ENCODE data around the gene PLXNA2. TPM values are rescaled to one million over a fixed set of nuclear protein-coding genes. Genes with fewer than 3 reads are reported as not detected.

Gene PLXNA2
- total and polyA plus RNA-seq, 2 donors (not counting 1 experiment from before 2014, with no cell fraction given): 0.31 to 1.2 TPM

- Mint-ChIP-seq H3K4me3 (no peak overlapping the region), H3K27ac (no peak overlapping the region), H3K4me1 (no peaks in the 10 kb centered on the region), H3K27me3 (peaks cover 4% of the 10 kb centered on the region), H3K9me3 (ENCODE audit: insufficient read depth) (no peaks in the 10 kb centered on the region)
- WGBS (ENCODE audit: insufficient coverage): 100% methylated on average over 3 of the region's 7 CpGs
- Histone ChIP-seq H2AFZ (ENCODE audit: insufficient read depth, low read depth, low read length, poor library complexity, severe bottlenecking) (no peak overlapping the region), H3K9ac (ENCODE audit: low read length) (no peak overlapping the region), H3K4me1 (ENCODE audit: control insufficient read depth in 2 of 2, insufficient read depth in 2 of 2, low read length in 2 of 2) (no peaks in the 10 kb centered on the region), H3K36me3 (replicated peaks in 1 of 2; ENCODE audit: control extremely low read depth in 1 of 2, control insufficient read depth in 1 of 2, extremely low read depth in 1 of 2, insufficient read depth in 2 of 2, low read length in 1 of 2) (no peaks in the 10 kb centered on the region), H3K9me3 (ENCODE audit: control extremely low read depth in 1 of 3, control insufficient read depth in 2 of 3, insufficient read depth in 1 of 3, low read length in 2 of 3) (no peaks in the 10 kb centered on the region), H3K79me2 (ENCODE audit: control insufficient read depth, insufficient read depth, low read length) (no peaks in the 10 kb centered on the region), H3K4me3 (ENCODE audit: control extremely low read depth in 1 of 5, extremely low read depth in 1 of 5, insufficient read depth in 1 of 5, low read depth in 2 of 5, low read length in 4 of 5) (no peak overlapping the region), H4K20me1 (ENCODE audit: control insufficient read depth, insufficient read depth, low read length, poor library complexity, severe bottlenecking) (no peaks in the 10 kb centered on the region), H3K27ac (ENCODE audit: low read length in 2 of 2) (no peak overlapping the region), H3K4me2 (replicated peaks; ENCODE audit: low read depth, low read length, poor library complexity, severe bottlenecking) (no peak overlapping the region), H3K27me3 (replicated peaks in 1 of 4; ENCODE audit: control extremely low read depth in 1 of 4, control insufficient read depth in 3 of 4, insufficient read depth in 4 of 4, low read length in 3 of 4) (no peaks in the 10 kb centered on the region)
- intact Hi-C loops (cut with micrococcal nuclease): no loop called here
- TF ChIP-seq, protein P1, sequence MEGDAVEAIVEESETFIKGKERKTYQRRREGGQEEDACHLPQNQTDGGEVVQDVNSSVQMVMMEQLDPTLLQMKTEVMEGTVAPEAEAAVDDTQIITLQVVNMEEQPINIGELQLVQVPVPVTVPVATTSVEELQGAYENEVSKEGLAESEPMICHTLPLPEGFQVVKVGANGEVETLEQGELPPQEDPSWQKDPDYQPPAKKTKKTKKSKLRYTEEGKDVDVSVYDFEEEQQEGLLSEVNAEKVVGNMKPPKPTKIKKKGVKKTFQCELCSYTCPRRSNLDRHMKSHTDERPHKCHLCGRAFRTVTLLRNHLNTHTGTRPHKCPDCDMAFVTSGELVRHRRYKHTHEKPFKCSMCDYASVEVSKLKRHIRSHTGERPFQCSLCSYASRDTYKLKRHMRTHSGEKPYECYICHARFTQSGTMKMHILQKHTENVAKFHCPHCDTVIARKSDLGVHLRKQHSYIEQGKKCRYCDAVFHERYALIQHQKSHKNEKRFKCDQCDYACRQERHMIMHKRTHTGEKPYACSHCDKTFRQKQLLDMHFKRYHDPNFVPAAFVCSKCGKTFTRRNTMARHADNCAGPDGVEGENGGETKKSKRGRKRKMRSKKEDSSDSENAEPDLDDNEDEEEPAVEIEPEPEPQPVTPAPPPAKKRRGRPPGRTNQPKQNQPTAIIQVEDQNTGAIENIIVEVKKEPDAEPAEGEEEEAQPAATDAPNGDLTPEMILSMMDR (IDR thresholded peaks at IDR 0.05): no peak
- no peak for TF ChIP-seq EZH2 (IDR thresholded peaks at IDR 0.05; ENCODE audit: borderline replicate concordance, insufficient read depth, low read depth, low read length, poor library complexity, severe bottlenecking)
- ATAC-seq (ENCODE audit: low read depth): no peak
- POLR2A ChIA-PET: no interaction called here
- DNase-seq: no peak
- CTCF ChIA-PET: interaction anchor here (1.2 to 3.9 kb wide), 3 partner anchors 10 to 220 kb away, joined by 4 to 87 read pairs (median 4); partner anchors contain the start of gene PLXNA2
Measured at GRCh38 chr1:208025031-208025430, 219.2 kb downstream of the PLXNA2 start.

DNA sequence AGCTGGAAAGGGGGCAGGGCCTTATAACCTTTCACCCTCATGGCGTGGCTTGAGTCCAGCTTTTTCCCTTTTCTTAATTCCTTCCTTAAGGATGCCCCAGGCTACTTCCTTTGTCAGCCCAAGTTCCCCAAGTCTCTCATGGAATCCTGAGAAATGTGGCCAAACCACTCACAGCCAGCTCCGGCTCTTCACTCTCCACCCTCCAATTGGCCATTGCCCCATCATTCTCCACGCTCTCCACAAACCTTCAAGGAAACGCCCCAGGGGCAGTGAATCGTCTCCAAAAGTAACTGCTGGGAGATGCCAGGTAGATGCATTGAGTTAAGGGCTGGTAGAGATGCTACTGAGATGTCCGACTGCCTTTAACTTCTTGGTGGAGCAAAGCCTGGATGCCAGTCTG, 219.8 kb downstream of the PLXNA2 start:
- WGBS (ENCODE audit: insufficient coverage): 67% methylated on average over 3 of the region's 6 CpGs
- TF ChIP-seq, protein P1 (IDR thresholded peaks at IDR 0.05): no peak
- no peak for TF ChIP-seq EZH2 (IDR thresholded peaks at IDR 0.05; ENCODE audit: borderline replicate concordance, insufficient read depth, low read depth, low read length, poor library complexity, severe bottlenecking)
- intact Hi-C loops (cut with micrococcal nuclease): loop anchor here (5.0 kb wide), 1 partner anchor 68 kb away; no protein-coding TSS in a partner anchor
- Histone ChIP-seq H3K4me2 (replicated peaks; ENCODE audit: low read depth, low read length, poor library complexity, severe bottlenecking) (no peak overlapping the region), H3K4me3 (ENCODE audit: control extremely low read depth in 1 of 5, extremely low read depth in 1 of 5, insufficient read depth in 1 of 5, low read depth in 2 of 5, low read length in 4 of 5) (no peak overlapping the region), H3K79me2 (ENCODE audit: control insufficient read depth, insufficient read depth, low read length) (no peaks in the 10 kb centered on the region), H3K9ac (ENCODE audit: low read length) (no peak overlapping the region), H3K27ac (ENCODE audit: low read length in 2 of 2) (no peak overlapping the region), H2AFZ (ENCODE audit: insufficient read depth, low read depth, low read length, poor library complexity, severe bottlenecking) (no peak overlapping the region), H4K20me1 (ENCODE audit: control insufficient read depth, insufficient read depth, low read length, poor library complexity, severe bottlenecking) (no peaks in the 10 kb centered on the region), H3K4me1 (ENCODE audit: control insufficient read depth in 2 of 2, insufficient read depth in 2 of 2, low read length in 2 of 2) (no peaks in the 10 kb centered on the region), H3K9me3 (ENCODE audit: control extremely low read depth in 1 of 3, control insufficient read depth in 2 of 3, insufficient read depth in 1 of 3, low read length in 2 of 3) (no peaks in the 10 kb centered on the region), H3K27me3 (replicated peaks in 1 of 4; ENCODE audit: control extremely low read depth in 1 of 4, control insufficient read depth in 3 of 4, insufficient read depth in 4 of 4, low read length in 3 of 4) (no peaks in the 10 kb centered on the region), H3K36me3 (replicated peaks in 1 of 2; ENCODE audit: control extremely low read depth in 1 of 2, control insufficient read depth in 1 of 2, extremely low read depth in 1 of 2, insufficient read depth in 2 of 2, low read length in 1 of 2) (no peaks in the 10 kb centered on the region)
- POLR2A ChIA-PET: no interaction called here
- Mint-ChIP-seq H3K27ac (no peak overlapping the region), H3K4me1 (no peaks in the 10 kb centered on the region), H3K27me3 (peaks cover 4% of the 10 kb centered on the region), H3K9me3 (ENCODE audit: insufficient read depth) (no peaks in the 10 kb centered on the region), H3K4me3 (no peak overlapping the region)
- CTCF ChIA-PET: interaction anchor here (1.2 to 3.9 kb wide), 2 partner anchors 11 to 220 kb away, joined by 4 to 87 read pairs; partner anchors contain the start of gene PLXNA2
- no peak for ATAC-seq (ENCODE audit: low read depth)
- no peak for DNase-seq
